ENCODE results near the gene P2RY12.

P2RY12 gene

GRCh38 chr3:151305060-151305774 lies 79.3 kb downstream of the P2RY12 start:
- DNase-seq, result no peak

DNA sequence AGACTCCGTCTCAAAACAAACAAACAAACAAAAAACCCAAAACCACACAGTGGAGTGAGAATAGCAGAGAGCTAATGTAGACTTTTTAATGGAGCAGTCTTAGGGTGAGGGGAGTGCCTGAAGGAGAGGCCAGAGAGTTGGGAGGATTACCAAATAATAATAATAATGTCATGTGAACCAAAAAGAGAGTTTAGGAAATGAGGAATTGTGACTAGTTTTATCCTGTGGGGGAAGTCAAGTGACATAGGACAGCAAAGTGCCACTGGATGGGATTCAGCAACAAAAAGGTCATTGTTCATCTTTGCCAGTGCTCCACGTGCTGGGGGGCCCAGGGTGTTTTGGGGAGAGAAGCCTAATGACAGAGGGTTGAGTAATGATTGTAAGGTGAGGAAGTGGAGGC lies 80.8 kb downstream of the P2RY12 start:
- no peak for DNase-seq

GRCh38 chr3:151301787-151302186 lies 82.8 kb downstream of the P2RY12 start:
- DNase-seq, result no peak

DNA sequence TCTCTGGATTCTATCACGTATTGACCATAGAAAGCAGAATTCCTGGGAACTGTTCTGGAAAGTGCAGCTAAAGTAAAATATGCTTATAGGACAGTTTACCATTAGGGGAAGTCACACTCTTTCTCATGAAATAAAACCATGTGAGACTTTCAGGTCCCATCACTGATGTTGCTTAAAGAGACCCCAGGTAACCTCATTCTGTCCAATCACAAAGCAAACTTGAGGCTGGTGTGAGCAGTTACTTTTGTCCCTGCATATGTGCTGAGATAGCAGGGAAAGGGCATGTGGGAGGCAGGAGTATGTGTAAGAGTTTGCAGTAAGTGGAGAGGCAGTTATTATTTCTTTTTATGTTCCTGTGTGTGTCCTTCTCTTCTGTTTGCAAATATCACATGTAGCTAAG lies 84.0 kb downstream of the P2RY12 start:
- DNase-seq, result no peak

- no peak for DNase-seq
These were observed 85.5 kb downstream of the P2RY12 start for GRCh38 chr3:151299006-151299405.

DNA sequence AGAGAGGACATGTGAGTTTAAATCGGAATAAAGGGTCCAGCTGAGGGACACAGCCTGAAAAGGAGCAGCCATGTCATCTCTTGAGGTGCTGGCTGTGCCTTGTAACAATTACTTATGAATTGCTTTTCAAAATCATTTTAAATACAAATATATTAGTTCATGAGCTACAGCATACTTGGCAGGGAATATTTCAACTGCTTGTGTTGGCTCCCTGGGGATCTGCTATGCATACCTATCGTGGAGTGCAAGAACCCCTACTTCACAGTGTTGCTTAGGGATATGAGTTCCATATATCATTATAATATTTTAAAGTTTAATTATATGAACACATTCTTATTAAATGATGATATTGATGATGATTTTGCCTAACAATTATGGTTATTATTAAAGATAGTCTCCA lies 87.1 kb downstream of the P2RY12 start:
- DNase-seq, result no peak

DNA sequence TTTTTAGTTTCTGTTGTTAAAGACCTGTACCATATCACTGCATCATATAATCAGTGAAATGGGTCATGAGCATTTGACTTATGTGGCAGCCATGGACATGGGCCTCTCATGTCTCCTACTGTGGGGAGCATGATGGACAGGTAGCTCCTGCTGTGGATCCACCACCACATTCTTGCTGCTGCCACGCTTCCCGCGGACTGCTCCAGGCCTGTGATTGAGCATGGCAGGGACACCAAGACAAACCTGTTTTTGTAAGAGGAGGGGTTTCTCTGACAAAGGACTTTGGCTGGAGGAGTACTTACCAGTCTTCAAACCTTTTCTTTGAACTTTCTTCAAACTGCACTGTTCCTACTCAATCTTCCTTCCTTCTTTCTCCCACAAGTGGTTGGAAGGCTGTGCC lies 88.3 kb downstream of the P2RY12 start:
- DNase-seq, result no peak

GRCh38 chr3:151293127-151293526 lies 91.4 kb downstream of the P2RY12 start:
- no peak for DNase-seq

- DNase-seq, result peak; percentile 3
These were observed 93.9 kb downstream of the P2RY12 start for GRCh38 chr3:151290673-151291072.

DNA sequence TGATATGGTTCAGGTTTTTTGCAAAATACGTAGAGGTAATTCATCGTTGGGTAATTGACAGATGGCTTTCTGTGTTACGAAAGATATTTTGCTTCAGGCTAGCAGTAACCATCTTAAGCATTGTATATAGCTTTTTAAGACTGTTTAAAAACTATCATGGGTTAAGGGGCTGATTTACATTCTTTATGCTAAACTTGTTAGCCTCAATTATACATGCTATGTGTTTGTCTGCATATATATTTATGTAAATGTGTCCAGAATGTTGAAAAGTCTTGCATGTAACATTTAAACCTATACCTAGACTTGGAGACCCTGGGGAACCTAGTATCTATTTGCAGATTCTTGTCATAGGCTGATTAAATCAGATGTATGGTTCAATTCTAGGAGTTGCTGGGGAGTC lies 95.1 kb downstream of the P2RY12 start:
- no peak for DNase-seq
